ENCODE data around the gene PRICKLE2. TPM values are rescaled to one million over a fixed set of nuclear protein-coding genes. Genes with fewer than 3 reads are reported as not detected.

The PRICKLE2 gene
- total and polyA plus RNA-seq, 3 donors from 2014 or later: 5.5 to 10.1 (median 9.1) TPM

- intact Hi-C loops (cut with DNase I; ENCODE audit: low total_unique reads): no loop called here
- DNase-seq: no peak
- no peaks in the 10 kb centered on the region for H3K27me3 ChIP-seq
- WGBS, 2 donors: 73 to 78% methylated on average over 5 of the region's 5 CpGs
- TF ChIP-seq CTCF (IDR thresholded peaks at IDR 0.05): no peak
- TF ChIP-seq POLR2A (IDR thresholded peaks at IDR 0.05): no peak
- no peaks in the 10 kb centered on the region for H3K9me3 ChIP-seq
- no peaks in the 10 kb centered on the region for H3K4me1 ChIP-seq
- H3K4me3 ChIP-seq: no peak overlapping the region
- no peak overlapping the region for H3K27ac ChIP-seq
- no peaks in the 10 kb centered on the region for H3K36me3 ChIP-seq (ENCODE audit: low read depth, missing control alignments)
These were observed 145.7 kb downstream of the PRICKLE2 start for GRCh38 chr3:64079369-64080150.

DNA sequence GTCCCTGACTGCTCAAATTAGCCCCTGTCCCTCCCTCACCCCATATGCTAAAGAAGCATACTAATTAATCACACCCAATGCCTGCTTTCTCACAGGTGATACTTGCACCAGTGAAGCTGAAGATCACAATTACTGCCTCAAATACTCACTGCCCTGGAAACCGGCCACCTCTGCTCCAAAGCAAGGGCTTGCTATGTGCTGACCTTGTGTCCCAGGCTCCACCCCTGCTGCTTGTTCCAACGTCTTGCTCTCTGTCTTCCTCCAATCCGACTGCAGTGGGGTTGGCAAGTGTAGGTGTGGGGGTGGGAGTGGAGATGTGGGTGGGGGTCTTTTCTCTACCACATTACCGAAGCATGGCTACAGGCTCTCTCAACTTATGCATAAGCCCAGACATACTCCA lies 146.3 kb downstream of the PRICKLE2 start:
- WGBS, 2 donors: 44 to 58% methylated on average over 3 to 4 of the region's 4 CpGs
- TF ChIP-seq CTCF (IDR thresholded peaks at IDR 0.05): no peak
- H3K4me3 ChIP-seq: no peak overlapping the region
- no peaks in the 10 kb centered on the region for H3K9me3 ChIP-seq
- H3K27me3 ChIP-seq: no peaks in the 10 kb centered on the region
- H3K36me3 ChIP-seq (ENCODE audit: low read depth, missing control alignments): no peaks in the 10 kb centered on the region
- intact Hi-C loops (cut with DNase I; ENCODE audit: low total_unique reads): no loop called here
- no peak overlapping the region for H3K27ac ChIP-seq
- H3K4me1 ChIP-seq: no peaks in the 10 kb centered on the region
- DNase-seq: peak; percentile 83

DNA sequence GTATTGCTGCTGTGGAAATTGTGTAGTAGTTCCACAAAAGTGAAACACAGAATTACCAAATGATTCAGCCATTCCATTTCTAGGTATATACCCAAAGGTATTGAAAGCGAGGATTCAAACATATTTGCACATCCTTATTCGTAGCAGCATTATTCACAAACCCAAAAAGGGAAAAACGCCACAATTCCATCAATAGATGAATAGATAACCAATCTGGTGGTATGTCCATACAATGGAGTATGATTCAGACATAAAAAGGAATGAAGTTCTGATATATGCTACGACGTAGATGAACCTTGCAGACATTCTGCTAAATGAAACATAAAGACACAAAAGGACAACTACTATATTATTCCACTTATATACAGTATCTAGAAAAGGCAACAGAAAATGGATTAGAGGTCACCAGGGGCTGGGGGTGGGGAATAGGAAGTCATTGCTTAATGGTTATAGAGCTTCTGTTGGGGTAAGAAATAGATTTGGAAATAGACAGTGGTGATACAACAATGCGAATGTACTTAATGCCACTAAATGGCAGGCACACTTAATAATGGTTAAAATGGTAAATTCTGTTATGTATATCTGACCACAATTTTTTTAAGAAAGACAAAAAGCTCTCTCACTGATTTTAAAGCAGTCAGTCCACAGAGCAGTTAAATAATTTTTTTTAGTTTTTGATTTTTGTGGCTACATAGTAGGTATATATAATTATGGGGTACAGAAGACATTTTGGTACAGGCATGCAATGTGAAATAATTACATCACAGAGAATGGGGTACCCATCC lies 150.2 kb downstream of the PRICKLE2 start:
- WGBS, 2 donors: 94 to 97% methylated on average over 6 of the region's 6 CpGs
- no peaks in the 10 kb centered on the region for H3K9me3 ChIP-seq
- H3K4me3 ChIP-seq: no peak overlapping the region
- no peaks in the 10 kb centered on the region for H3K27me3 ChIP-seq
- TF ChIP-seq POLR2A (IDR thresholded peaks at IDR 0.05) (no peak), CTCF (IDR thresholded peaks at IDR 0.05) (no peak)
- no peaks in the 10 kb centered on the region for H3K4me1 ChIP-seq
- no peak for DNase-seq
- intact Hi-C loops (cut with DNase I; ENCODE audit: low total_unique reads): no loop called here
- no peak overlapping the region for H3K27ac ChIP-seq
- no peaks in the 10 kb centered on the region for H3K36me3 ChIP-seq (ENCODE audit: low read depth, missing control alignments)

GRCh38 chr3:64074060-64074459 lies 151.2 kb downstream of the PRICKLE2 start:
- DNase-seq: no peak

More at GRCh38 chr3:64074060-64074459, 151.2 kb downstream of the PRICKLE2 start:
- no peak for TF ChIP-seq POLR2A (IDR thresholded peaks at IDR 0.05)
- TF ChIP-seq CTCF (IDR thresholded peaks at IDR 0.05): no peak
- WGBS, 2 donors: 81 to 86% methylated on average over 3 of the region's 3 CpGs
- Histone ChIP-seq H3K27ac (no peak overlapping the region), H3K27me3 (no peaks in the 10 kb centered on the region), H3K36me3 (ENCODE audit: low read depth, missing control alignments) (no peaks in the 10 kb centered on the region), H3K4me3 (no peak overlapping the region), H3K9me3 (no peaks in the 10 kb centered on the region), H3K4me1 (no peaks in the 10 kb centered on the region)
- intact Hi-C loops (cut with DNase I; ENCODE audit: low total_unique reads): no loop called here

Data from testis (tissue), 3 donors.